Uterus (tissue), 2 donors: Measurements from ENCODE around the gene CLK2.

Experiments
- POLR2A ChIP-seq, 2 donors: fragments of 450-650 bp; IDR thresholded peaks; one replicate each; pipeline ENCODE4 v1.6.1; 2016; ENCODE audit warnings: antibody characterized with exemption in 2 of 2, mild to moderate bottlenecking in 1 of 2, moderate library complexity in 1 of 2
- TF ChIP-seq, protein P1 (sequence below), 4 experiments: fragments of 200-600 bp in 2 of 4; fragments of 450-650 bp in 2 of 4; sonication (generic) in 2 of 4; IDR thresholded peaks; one replicate each; pipeline ENCODE4 v1.5.1; 2016 to 2019; ENCODE audit warnings: antibody characterized with exemption in 4 of 4, mild to moderate bottlenecking in 2 of 4, moderate library complexity in 1 of 4

GRCh38 chr1:155236451-155236850 is 36.9 kb downstream of the CLK2 start:
- TF ChIP-seq, protein P1, sequence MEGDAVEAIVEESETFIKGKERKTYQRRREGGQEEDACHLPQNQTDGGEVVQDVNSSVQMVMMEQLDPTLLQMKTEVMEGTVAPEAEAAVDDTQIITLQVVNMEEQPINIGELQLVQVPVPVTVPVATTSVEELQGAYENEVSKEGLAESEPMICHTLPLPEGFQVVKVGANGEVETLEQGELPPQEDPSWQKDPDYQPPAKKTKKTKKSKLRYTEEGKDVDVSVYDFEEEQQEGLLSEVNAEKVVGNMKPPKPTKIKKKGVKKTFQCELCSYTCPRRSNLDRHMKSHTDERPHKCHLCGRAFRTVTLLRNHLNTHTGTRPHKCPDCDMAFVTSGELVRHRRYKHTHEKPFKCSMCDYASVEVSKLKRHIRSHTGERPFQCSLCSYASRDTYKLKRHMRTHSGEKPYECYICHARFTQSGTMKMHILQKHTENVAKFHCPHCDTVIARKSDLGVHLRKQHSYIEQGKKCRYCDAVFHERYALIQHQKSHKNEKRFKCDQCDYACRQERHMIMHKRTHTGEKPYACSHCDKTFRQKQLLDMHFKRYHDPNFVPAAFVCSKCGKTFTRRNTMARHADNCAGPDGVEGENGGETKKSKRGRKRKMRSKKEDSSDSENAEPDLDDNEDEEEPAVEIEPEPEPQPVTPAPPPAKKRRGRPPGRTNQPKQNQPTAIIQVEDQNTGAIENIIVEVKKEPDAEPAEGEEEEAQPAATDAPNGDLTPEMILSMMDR (IDR thresholded peaks at IDR 0.05), result no peak
- no peak for TF ChIP-seq POLR2A (IDR thresholded peaks at IDR 0.05)
